Measurements from ENCODE around the gene MBNL1.

DNA sequence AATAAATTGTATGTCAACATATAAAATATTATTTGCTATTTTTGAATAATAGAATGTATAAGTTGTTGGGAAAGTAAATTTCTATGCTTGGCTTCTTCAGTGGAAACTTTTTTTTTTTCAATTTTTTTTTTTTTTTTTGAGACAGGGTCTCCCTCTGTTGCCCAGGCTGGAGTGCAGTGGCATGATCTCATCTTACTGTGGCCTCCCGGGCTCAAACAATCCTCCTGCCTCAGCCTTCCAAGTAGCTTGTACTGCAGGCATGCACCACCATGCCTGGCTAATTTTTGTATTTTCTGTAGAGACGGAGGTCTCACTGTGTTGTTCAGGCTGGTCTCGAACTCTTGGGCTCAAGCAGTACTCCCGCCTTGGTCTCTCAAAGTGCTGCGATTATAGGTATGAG lies 16.8 kb downstream of the MBNL1 start:
- TF ChIP-seq, protein P1, sequence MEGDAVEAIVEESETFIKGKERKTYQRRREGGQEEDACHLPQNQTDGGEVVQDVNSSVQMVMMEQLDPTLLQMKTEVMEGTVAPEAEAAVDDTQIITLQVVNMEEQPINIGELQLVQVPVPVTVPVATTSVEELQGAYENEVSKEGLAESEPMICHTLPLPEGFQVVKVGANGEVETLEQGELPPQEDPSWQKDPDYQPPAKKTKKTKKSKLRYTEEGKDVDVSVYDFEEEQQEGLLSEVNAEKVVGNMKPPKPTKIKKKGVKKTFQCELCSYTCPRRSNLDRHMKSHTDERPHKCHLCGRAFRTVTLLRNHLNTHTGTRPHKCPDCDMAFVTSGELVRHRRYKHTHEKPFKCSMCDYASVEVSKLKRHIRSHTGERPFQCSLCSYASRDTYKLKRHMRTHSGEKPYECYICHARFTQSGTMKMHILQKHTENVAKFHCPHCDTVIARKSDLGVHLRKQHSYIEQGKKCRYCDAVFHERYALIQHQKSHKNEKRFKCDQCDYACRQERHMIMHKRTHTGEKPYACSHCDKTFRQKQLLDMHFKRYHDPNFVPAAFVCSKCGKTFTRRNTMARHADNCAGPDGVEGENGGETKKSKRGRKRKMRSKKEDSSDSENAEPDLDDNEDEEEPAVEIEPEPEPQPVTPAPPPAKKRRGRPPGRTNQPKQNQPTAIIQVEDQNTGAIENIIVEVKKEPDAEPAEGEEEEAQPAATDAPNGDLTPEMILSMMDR (IDR thresholded peaks at IDR 0.05; ENCODE audit: borderline replicate concordance, extremely low read depth, low read length, poor library complexity, severe bottlenecking), result no peak
- no peak for TF ChIP-seq EZH2 (IDR thresholded peaks at IDR 0.05; ENCODE audit: borderline replicate concordance, low read depth, low read length, severe bottlenecking)

Data from DND-41 (cell line).